ENCODE results near the gene IDUA. TPM values are rescaled to one million over a fixed set of nuclear protein-coding genes. Genes with fewer than 3 reads are reported as not detected.

IDUA gene
- total and polyA plus RNA-seq, 10 of the 15 experiments (the other 5 are each of a cell fraction or from before 2014, with no cell fraction given) = 0.05 to 7.6 (median 1.4) TPM; not detected in 1

- TF ChIP-seq BCL3 (IDR thresholded peaks at IDR 0.05; ENCODE audit: borderline replicate concordance, insufficient read depth, low read depth, low read length, poor library complexity, severe bottlenecking) (no peak), IRF3 (IDR thresholded peaks at IDR 0.05) (no peak), LARP7 (IDR thresholded peaks at IDR 0.05) (no peak), NFXL1 (IDR thresholded peaks at IDR 0.05; ENCODE audit: borderline replicate concordance) (no peak), USF2 (IDR thresholded peaks at IDR 0.05; ENCODE audit: borderline replicate concordance, low read depth, low read length) (no peak), CEBPZ (IDR thresholded peaks at IDR 0.05; ENCODE audit: low read depth, low read length) (no peak), GATAD2B (conservative IDR thresholded peaks at IDR 0.05; ENCODE audit: low read depth) (no peak), SMARCA5 (IDR thresholded peaks at IDR 0.05) (no peak), BRCA1 (IDR thresholded peaks at IDR 0.05; ENCODE audit: low read depth, low read length) (no peak), DPF2 (IDR thresholded peaks at IDR 0.05) (no peak), MEF2A (IDR thresholded peaks at IDR 0.05; ENCODE audit: insufficient read depth, low read depth, low read length) (no peak), E4F1 (IDR thresholded peaks at IDR 0.05; ENCODE audit: borderline replicate concordance, partially characterized antibody) (no peak), RAD21 (IDR thresholded peaks at IDR 0.05; ENCODE audit: insufficient read depth, low read depth, low read length) (no peak), HDGF (IDR thresholded peaks at IDR 0.05) (no peak)
Observed at GRCh38 chr4:1014291-1015167, 27.7 kb downstream of the IDUA start (continued).

All from GM12878 (cell line).